ENCODE measurements around the gene LGR6.

DNA sequence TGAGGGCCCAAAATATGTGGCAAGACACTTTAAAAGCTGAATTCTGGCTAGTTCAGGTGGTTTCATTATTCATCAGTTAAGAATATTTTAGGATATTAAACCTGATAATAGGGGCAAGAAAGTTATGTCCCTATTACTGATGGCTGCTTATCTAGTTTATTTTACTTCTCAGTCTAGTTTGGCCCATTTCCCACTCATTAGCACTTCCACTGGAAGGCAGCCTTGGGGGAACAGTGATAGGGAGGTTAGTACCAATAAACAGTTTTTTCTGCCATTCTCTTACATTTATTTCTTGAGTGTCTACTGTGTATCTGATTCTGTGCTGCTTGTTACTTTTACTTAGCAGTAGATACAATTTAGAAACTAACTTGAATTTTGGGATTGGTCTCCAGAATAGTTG, 163.9 kb downstream of the LGR6 start:
- TF ChIP-seq, protein P1, sequence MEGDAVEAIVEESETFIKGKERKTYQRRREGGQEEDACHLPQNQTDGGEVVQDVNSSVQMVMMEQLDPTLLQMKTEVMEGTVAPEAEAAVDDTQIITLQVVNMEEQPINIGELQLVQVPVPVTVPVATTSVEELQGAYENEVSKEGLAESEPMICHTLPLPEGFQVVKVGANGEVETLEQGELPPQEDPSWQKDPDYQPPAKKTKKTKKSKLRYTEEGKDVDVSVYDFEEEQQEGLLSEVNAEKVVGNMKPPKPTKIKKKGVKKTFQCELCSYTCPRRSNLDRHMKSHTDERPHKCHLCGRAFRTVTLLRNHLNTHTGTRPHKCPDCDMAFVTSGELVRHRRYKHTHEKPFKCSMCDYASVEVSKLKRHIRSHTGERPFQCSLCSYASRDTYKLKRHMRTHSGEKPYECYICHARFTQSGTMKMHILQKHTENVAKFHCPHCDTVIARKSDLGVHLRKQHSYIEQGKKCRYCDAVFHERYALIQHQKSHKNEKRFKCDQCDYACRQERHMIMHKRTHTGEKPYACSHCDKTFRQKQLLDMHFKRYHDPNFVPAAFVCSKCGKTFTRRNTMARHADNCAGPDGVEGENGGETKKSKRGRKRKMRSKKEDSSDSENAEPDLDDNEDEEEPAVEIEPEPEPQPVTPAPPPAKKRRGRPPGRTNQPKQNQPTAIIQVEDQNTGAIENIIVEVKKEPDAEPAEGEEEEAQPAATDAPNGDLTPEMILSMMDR (IDR thresholded peaks at IDR 0.05; ENCODE audit: poor library complexity) = no peak
- TF ChIP-seq EZH2 (IDR thresholded peaks at IDR 0.05; ENCODE audit: borderline replicate concordance) (no peak), EZH2phosphoT487 (IDR thresholded peaks at IDR 0.05; ENCODE audit: low read depth, severe bottlenecking, unreplicated experiment) (no peak)

Data from hepatocyte (in vitro differentiated cells).